NCI-H82 treated with DMSO at 0.1 percent for 48 hours (cell line): Measurements from ENCODE around the gene NDUFB11.

ENCODE experiments used
- DNase-seq: peaks from one replicate; lab custom pipeline; 2025; ENCODE audit not compliant: unreplicated experiment; lab: John Stamatoyannopoulos, UW

Gene NDUFB11

DNA sequence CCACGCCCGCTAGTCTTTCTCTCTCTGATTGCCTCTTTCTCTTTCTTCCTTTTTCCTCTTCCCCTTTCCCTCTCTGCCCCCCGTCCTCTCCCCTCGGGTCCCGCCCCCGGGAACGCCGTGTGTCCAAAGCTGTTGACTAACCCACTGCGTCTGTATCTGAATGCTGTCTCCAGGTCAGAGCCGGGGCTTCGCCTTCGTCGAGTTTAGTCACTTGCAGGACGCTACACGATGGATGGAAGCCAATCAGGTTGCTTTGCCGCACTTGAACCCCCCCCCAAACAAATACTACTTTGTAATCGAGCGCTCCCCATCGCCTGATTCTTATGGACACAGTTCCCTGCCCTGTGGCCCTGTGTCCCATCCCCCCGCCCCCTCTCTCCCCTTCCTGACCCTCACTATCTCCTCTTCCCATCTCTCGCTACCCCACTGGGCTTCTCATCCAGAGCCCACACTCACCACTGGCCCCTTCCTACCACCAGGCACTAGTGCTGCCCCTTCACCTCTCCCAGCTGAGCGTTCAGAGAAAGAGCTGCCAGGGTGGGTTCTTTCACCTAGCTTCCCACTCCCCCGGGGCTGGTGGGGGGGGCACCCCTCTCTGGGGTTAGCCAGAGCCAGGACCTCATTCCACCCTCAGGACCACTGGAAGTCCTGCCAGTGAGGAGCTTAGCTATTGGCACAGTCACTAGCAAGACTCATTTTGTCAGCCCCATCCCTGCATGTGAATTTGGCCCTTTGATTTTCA, 30.5 kb upstream of the NDUFB11 start:
- DNase-seq: no peak

- no peak for DNase-seq
Observed at GRCh38 chrX:47174376-47174775, 29.9 kb upstream of the NDUFB11 start.

DNA sequence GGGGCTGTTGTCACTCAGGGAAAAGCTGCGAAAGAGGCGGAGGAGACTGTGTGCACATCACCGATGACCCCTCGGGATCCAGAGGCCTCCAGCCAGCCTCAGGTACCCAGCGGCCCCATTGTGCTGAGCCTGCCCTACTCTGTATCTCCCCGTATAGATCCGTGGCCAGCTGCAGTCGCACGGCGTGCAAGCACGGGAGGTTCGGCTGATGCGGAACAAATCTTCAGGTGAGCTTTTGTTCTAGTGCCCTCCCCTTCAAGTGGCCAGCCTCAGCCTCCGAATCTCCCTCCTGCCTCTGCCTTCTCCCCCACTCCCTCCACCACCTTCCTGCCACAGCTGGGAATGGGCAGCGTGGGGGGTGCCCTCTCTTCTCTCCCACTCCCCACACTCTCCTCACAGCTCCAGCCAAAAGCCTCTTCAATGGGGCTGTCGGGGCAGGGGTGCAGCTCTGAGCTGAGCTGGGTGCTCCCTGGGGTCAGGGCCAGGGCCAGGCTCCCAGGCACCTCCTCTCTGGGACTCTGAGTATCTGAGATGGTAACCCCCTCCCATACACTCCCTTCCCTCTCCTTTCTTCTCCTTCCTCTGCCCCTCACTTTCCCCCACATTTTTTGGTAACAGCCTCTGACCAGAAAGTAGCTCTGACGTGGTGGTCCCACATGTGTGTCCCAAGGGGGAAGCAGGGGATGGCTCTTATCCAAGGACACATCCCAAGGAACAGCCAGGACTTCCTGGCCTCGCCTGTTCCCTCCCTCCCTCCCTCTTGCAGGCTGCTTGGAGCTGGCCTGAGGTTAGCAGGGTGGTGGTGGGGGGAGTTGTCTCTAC, 28.7 kb upstream of the NDUFB11 start:
- DNase-seq: no peak

GRCh38 chrX:47172549-47172948, 28.0 kb upstream of the NDUFB11 start:
- DNase-seq: no peak

GRCh38 chrX:47171996-47172395, 27.5 kb upstream of the NDUFB11 start:
- no peak for DNase-seq

DNA sequence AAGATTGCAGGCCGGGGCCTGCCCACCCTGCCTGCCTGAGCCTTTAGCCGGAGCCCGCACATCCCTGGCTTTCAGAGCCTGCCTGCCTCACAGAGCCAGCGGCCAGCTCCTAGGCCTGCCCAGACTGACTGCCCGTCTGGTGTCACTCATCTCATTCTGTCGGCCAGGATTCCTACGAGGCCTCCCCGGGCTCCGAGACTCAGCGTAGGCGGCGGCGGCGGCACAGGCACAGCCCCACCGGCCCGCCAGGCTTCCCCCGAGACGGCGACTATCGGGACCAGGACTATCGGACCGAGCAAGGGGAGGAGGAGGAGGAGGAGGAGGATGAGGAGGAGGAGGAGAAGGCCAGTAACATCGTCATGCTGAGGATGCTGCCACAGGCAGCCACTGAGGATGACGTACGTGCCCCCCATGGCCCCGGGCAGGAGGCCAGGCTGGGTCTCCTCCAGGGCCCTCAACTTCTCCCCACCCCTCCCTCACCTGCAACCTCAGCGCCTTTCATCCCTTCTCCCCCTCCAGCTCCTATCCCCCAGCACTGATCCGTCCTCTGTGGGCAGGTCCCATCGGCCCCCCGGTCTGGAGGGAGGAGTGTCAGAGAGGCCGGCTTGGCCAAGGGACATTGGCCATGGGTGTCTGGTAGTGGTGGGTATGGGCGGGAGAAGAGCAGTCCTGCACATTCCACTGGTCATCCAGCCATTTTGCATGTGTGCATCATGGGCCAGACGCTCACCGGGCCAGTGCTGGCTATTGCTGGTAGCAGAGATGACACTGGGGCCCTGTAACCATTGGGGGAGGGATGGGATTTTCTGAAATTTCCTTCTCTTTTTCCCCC, 26.6 kb upstream of the NDUFB11 start:
- DNase-seq: no peak

DNA sequence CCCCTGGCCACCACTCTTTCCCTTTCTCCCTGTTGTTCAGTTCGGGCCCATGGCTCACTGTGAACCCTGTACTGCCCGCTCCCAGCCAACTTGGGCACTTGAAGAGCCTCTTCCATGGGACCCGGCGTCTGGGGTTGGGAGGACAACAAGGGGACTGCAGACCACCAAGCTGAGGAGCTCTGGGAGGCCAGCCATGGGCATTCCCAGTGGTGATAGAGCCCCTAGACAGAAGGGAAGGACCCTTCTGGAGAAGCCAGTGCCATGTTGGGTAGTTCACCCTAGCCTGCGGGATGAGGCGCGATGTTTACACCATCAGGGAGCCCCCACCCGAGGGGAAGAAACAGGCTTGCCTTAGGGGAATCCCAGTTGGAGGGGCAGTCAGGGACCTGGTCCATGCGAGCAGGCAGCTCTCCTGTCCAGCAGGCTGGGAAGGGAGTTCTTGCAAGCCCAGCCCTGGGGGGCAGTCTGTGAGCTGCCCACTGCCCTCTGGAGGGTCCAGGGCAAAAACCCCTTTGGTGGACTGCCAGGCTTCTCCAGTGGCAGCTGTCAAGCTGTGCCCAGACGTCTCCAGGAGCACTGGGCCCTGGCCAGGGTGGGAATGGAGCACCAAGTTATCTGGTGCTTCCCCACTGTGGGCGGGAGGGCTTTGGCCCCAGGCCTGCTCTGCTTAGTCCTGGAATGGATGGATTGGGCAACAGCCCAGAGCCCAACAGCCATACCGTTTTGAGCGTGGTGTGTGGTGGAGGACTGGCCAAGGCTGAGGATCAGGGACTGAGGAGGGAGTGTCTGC, 25.4 kb upstream of the NDUFB11 start:
- DNase-seq: no peak

- no peak for DNase-seq
Observed at GRCh38 chrX:47169273-47169672, 24.8 kb upstream of the NDUFB11 start.

DNA sequence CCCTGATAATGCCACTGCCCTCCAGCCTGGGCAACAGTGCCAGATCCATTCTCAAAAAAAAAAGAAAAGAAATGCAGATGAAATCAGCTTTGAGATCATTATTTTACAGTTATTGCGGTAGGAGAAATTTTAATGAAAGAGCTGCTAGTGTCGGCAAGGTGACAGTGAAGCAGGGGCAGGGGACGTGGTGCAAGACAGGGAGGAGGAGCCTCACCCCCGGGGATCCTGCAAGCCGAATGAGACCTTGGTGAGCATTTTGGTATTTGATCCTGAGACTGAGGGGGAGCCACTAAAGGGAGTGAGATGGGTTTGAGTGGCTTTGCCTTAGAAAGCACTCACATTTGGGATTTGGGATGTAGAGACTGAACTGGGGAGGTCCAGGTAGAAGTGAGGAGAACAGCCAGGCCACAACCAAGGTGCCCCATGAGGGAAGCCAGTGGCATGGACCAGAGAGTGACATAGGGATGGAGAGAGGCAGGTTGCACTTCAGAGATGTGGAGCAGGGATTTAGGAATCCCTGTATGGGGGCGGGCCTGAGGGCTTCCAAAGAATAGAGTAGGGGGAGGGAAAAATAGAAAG, 24.1 kb upstream of the NDUFB11 start:
- DNase-seq: no peak

- DNase-seq: no peak
Observed at GRCh38 chrX:47166126-47166525, 21.6 kb upstream of the NDUFB11 start.

DNA sequence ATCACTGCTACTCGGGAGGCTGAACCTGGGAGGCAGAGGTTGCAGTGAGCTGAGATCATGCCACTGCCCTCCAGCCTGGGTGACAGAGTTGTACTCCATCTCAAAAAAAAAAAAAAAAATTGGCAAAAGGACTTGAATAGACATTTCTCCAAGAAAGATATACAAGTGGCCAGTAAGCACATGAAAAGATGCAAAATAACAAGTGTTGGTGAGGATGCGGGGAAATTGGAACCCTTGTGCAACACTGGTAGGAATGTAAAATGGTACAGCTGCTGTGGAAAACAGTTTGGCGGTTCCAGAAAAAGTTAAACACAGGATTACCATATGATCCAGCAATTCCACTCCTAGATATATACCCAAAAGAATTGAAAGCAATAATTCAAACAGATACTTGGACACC, 19.9 kb upstream of the NDUFB11 start:
- DNase-seq: no peak

DNA sequence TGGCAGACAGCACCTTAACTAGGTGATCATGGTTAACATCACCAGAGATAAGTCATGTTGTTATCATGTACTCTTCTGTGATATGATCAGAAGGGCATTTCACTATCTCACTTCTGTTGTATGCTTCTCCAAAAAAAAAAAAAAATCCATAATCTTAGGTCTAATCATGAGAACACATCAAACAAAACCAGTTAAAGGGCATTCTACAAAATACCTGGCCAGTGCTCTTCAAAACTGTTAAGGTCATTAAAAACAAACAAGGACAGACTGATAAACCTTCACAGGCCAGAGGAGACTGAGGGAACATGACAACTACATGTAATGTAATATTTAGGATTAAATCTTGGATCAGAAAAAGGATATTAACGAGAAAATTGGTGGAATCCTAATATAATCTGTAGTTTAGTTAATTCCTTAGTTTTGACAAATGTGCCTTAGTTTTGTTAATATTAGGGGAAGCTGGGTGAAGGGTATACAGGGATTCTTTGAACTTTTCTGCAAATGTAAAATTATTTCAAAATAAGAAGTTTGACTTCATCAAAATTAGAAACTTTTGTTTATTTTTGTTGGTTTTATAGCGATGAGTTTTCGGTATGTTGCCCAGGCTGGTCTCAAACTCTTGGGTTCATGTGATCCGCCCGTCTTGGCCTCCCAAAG, 18.6 kb upstream of the NDUFB11 start:
- DNase-seq: no peak

DNA sequence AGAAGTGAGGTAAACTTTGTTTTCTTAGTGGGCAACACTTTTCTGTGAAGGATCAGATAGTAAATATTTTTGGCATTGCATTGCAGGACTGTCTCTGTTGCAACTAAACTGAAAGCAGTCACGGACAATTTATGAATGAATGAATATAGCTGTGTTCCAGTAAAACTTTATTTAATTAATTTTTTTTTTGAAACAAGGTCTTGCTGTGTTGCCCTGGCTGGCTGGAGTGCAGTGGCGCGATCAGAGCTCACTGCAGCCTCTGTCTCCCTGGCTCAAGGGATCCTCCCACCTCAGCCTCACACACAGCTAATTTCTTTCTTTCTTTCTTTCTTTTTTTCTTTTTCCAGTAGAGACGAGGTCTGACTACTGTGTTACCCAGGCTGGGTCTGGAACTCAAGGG, 16.3 kb upstream of the NDUFB11 start:
- no peak for DNase-seq

GRCh38 chrX:47158781-47159180, 14.3 kb upstream of the NDUFB11 start:
- no peak for DNase-seq

DNA sequence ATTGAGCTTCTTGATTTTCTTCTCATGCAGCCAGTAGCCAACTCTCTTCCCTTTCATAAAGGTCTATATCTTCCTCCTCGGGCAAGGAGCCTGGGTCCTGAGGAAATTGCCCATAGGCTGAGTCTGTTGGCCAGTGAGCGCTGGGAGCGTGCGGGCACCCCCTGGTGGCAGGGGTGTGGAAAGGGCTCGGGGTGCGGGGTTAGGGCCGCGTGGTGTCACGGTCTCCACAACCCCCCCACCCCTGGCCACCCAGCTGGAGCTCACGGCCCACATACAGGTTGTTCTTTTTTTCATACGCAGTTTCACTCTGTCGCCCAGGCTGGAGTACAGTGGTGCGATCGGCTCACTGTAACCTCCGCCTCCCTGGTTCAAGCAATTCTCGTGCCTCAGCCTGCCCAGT, 13.6 kb upstream of the NDUFB11 start:
- no peak for DNase-seq

DNA sequence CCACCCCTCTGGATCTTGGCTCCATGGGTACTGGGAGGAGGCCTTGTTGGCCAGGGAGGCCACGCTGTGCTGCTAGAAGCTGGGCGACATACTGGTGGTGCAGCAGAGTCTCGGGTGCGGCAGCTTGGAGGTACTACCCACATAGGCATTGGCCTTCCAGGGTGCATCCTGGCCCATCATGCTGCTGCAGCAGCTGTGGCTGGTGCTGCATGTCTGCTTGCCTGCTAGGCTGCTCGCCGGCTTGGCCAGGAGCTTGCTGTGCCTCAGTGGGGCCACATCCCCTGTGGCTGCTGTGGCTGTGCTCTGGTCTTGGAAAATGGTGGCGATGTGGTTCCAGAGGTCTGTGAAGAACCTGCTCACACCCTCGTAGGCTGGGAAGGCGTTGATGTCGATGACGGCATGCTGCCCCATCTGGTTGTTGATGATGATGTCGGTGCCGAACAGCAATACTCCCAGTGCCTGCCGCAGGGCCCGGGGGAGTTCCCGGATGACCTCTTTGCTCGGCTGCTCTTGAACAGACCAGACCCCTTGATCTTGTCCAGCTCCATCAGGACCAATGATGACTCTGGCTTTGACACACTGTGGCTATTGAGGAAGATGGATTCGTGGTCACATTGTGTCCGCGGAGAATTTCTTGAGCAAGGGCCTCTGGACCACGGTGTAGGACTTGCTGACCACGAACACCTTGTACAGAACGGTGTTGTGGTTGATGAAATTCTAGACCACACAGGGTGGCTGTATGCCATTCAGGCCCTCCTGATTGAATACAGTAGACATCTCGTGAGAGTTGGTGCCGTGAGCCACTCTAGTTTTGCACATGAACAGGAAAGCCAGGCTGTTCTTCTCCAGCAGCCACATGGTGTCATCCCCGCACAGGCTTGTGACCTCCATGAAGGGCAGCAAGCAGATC, 12.4 kb upstream of the NDUFB11 start:
- DNase-seq: no peak

DNA sequence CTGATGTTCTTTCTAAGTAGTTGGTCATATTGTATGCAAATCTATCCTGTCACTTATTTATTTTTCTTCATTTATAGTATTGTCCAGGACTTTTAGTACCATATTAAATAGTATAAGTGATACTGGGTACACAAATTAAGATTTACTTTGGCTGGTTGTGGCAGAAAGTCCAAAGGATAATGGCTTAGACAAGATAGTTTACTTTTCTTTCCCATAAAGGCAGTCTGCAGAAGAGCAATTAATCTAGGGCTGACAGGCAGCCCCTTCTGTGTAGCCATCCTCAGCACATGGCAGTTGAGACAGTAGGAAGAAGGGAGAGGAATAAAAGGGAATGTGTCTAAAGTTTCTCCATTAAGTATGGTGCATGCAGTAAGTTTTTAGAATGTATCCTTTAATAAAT, 6.9 kb upstream of the NDUFB11 start:
- DNase-seq: no peak

DNA sequence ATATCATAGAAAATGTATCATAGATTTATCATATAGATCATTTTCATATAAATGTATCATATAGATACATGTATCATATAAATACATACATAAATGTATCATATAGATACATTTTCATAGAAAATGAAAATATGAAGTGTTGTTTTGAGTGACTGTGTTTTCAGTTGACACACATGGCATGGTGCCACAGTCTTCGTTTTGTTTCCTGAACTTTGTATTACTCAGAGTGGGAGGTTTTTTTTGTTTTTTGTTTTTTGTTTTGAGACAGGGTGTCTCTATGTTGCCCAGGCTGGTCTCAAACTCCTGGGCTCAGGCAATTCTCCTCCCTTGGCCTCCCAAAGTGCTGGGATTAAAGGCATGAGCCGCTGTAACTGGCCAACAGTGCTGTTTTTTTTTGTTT, 4.4 kb upstream of the NDUFB11 start:
- no peak for DNase-seq
